Mesothelial cell of epicardium (in vitro differentiated cells): Measurements from ENCODE around the gene C17orf50. TPM values are rescaled to one million over a fixed set of nuclear protein-coding genes. Genes with fewer than 3 reads are reported as not detected.

ENCODE experiments used
- DNase-seq, 2 experiments: peaks; one replicate each; pipeline ENCODE4 v3.0.0; 2021; ENCODE audit warnings: low spot score in 2 of 2; ENCODE audit not compliant: unreplicated experiment in 2 of 2
- H3K27ac Mint-ChIP-seq: 2 replicates; pipeline ENCODE4 v1.8.0; 2021; ENCODE audit warnings: mixed read lengths
- H3K27me3 Mint-ChIP-seq: 2 replicates; pipeline ENCODE4 v1.8.0; 2021; ENCODE audit warnings: low read depth, mixed read lengths
- H3K36me3 Mint-ChIP-seq: 2 replicates; pipeline ENCODE4 v1.8.0; 2021; ENCODE audit warnings: mixed read lengths
- H3K4me1 Mint-ChIP-seq: 2 replicates; pipeline ENCODE4 v1.8.0; 2021; ENCODE audit warnings: mixed read lengths
- H3K4me3 Mint-ChIP-seq: 2 replicates; pipeline ENCODE4 v1.8.0; 2021; ENCODE audit warnings: mild to moderate bottlenecking, moderate library complexity, mixed read lengths
- H3K9me3 Mint-ChIP-seq: 2 replicates; pipeline ENCODE4 v1.8.0; 2021; ENCODE audit warnings: mixed read lengths
- total RNA-seq: library from RNA; stranded (reverse); gene quantifications from 3 replicates; pipeline ENCODE4 v1.2.1, GENCODE V29; 2021
- TF ChIP-seq, protein P1 (sequence below): fragments of 200-600 bp; sonication (generic); IDR thresholded peaks from one replicate; pipeline ENCODE4 v1.5.0; 2021; ENCODE audit warnings: antibody characterized with exemption; ENCODE audit not compliant: unreplicated experiment

The C17orf50 gene
- total RNA-seq, 1 donor from 2014 or later: not detected

DNA sequence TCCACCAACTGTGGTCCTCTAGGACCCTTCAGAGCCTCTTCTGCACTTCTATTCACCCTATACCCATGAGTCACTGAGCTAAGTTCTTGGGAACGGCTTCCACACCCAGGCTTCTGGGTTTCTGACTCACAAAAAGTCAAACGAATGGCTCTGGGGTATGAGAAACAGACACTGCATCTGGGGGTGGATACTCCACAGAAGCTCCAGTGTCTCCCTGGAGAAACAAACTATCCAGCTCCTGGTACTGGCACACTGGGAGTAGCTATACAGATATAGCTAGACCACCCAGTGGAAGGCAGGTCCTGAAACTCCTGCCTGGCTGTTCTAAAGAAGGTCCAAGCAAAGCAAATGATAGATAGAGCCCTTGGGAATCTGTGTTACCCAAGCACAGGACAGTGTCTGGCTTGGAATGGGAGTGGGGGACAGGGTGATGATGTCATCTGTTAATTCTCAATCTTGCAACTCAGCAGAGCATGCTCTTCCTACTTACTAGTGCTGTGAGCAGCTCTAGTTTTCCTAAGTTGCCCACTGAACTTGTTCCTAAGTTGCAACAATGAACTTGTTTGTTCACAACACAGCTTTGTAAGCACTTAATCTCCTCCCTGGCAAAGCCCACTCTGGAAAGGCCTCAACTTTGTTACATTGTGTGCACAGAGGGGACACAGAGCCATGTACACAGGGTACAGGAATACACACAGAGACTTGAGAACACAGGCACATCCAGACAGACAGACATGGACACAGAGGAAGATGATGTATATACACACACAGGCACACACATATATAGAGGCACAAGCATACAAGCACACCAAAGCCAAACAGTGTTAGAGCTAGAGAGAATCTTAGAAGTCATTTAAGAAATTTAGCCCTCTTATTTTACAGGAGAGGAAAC lies 28.0 kb downstream of the C17orf50 start:
- Mint-ChIP-seq H3K4me1 (peaks cover 11% of the 10 kb centered on the region), H3K27ac (peak overlapping the region; percentile 0), H3K4me3 (no peak overlapping the region), H3K36me3 (no peaks in the 10 kb centered on the region), H3K27me3 (peaks cover 17% of the 10 kb centered on the region), H3K9me3 (no peaks in the 10 kb centered on the region)
- DNase-seq: no peak
- TF ChIP-seq, protein P1, sequence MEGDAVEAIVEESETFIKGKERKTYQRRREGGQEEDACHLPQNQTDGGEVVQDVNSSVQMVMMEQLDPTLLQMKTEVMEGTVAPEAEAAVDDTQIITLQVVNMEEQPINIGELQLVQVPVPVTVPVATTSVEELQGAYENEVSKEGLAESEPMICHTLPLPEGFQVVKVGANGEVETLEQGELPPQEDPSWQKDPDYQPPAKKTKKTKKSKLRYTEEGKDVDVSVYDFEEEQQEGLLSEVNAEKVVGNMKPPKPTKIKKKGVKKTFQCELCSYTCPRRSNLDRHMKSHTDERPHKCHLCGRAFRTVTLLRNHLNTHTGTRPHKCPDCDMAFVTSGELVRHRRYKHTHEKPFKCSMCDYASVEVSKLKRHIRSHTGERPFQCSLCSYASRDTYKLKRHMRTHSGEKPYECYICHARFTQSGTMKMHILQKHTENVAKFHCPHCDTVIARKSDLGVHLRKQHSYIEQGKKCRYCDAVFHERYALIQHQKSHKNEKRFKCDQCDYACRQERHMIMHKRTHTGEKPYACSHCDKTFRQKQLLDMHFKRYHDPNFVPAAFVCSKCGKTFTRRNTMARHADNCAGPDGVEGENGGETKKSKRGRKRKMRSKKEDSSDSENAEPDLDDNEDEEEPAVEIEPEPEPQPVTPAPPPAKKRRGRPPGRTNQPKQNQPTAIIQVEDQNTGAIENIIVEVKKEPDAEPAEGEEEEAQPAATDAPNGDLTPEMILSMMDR: no peak

DNA sequence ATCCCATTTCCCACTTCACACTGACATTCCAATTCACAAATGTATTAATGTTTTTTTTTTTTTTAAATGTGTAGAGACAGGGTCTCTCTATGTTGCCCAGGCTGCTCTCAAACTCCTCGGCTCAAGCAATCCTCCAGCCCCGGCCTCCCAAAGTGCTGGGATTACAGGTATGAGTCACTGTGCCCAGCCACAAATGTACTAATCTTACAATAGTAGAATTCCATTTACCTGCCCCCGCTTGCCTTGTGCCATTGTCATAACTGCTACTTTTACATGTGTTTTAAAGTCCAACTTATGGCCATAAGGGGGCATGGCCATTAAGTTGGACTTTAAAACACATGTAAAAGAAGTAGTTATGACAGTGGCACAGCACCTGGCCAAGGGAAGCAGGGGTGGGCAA lies 30.2 kb downstream of the C17orf50 start:
- DNase-seq: no peak
- H3K9me3 Mint-ChIP-seq: no peaks in the 10 kb centered on the region
- H3K27ac Mint-ChIP-seq: no peak overlapping the region
- TF ChIP-seq, protein P1: no peak
- H3K4me1 Mint-ChIP-seq: peaks cover 18% of the 10 kb centered on the region
- no peak overlapping the region for H3K4me3 Mint-ChIP-seq
- H3K36me3 Mint-ChIP-seq: no peaks in the 10 kb centered on the region
- H3K27me3 Mint-ChIP-seq: peaks cover 34% of the 10 kb centered on the region

DNA sequence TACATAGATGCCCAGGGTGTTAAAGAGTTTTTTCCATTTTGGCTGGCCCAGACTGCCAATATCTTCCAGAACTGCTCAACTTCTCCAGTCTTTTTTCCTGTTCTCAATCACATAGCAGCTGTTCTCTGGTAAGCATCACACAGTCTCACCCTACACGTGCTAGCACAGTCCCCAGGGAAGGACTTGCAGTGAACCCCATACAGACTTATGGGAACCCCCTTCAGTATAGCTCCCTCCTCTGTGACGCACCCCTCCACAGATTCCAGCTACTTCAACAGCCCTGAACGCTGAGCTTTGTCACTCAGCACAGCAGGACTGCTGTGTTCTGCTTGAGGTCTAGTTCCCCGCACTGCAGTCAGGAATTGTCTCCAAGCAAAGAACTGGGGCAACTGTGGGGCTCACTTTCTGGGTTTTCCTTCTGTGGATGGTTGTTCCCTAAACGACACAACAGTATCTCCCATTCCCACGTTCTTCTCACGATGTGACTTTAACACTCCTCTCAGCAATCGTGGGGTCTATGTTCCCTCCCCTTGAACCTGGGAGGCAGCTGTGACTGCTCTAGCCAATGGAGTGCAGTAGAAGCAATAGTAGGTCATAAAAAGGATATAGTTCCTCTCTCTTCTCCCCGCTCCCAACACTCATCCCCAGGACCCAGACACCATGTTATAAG lies 31.1 kb downstream of the C17orf50 start:
- H3K9me3 Mint-ChIP-seq: no peaks in the 10 kb centered on the region
- TF ChIP-seq, protein P1: no peak
- H3K4me1 Mint-ChIP-seq: peaks cover 15% of the 10 kb centered on the region
- no peaks in the 10 kb centered on the region for H3K36me3 Mint-ChIP-seq
- H3K4me3 Mint-ChIP-seq: no peak overlapping the region
- no peak for DNase-seq
- peaks cover 44% of the 10 kb centered on the region for H3K27me3 Mint-ChIP-seq
- no peak overlapping the region for H3K27ac Mint-ChIP-seq

DNA sequence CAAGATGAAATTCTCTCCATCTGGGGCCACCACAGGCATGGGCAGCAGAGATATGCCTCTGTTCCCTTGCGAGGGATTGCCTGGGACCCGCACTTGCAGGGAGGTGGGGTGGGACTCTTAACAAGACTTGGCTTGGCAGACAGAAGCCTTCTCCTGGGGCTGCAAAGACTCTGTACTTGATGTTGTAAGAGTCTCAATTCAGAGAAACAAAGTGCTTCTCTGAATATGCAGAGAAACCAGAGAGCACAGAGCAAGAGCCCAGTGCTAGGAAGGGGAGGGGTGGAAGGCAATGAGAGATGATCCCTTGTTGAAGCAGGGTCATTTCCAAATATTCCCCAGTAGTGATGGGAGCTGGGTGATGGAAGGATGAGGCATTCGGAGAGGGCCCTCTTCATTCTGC lies 32.6 kb downstream of the C17orf50 start:
- Mint-ChIP-seq H3K9me3 (no peaks in the 10 kb centered on the region), H3K27ac (no peak overlapping the region), H3K4me3 (peak overlapping the region; percentile 35), H3K27me3 (peaks cover 57% of the 10 kb centered on the region), H3K36me3 (no peaks in the 10 kb centered on the region), H3K4me1 (peaks cover 8% of the 10 kb centered on the region)
- no peak for DNase-seq
- TF ChIP-seq, protein P1: no peak

DNA sequence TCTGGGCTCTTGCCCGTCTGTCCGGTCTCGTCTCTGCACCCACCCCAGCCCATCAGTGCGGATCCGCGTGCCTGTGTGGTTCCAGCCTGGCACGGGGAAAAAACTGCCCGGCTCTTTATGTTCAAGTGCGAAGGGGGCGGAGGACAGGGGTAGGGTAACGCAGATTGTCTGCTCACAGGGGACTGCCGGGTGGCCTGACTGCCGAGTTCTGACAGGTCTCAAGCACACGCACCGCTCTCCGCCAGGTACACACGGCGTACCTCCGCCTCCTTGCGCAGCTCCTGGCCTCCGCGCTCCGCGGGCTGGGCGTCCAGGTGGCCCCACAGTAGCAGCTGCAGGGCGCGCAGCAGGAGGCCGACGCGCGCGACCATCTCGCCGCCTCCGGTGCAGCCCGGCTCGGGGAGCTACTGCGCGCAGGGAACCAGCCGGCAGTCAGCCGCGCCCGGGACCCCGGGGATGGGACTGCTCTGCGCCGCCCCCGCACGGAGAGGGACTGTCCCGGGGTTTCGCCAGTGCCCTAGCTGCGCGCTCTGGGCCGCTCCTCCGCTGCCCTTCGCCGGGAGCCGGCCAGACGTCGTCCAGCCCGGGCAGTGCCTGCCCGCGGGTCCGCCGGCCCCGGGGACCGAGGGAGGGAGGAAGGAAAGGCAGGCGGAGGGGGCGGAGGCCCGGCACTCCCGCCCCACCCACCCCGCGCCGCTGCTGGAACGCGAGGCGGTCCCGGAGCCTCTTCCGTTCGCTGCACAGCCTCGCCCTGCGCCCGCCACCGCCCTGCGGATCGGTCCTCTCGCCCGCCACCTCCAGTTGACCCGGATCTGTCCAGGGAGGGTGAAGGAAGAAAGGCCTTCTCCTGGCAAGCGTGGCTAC lies 34.6 kb downstream of the C17orf50 start, which contains the start of gene MMP28:
Gene MMP28, minus strand, starts transcription at position 635 of the 864 bp plus-strand sequence. Its CDS starts 264 bp downstream, at position 371.
- no peaks in the 10 kb centered on the region for H3K36me3 Mint-ChIP-seq
- H3K4me3 Mint-ChIP-seq: peak within 1 kb of the TSS; percentile 59
- H3K9me3 Mint-ChIP-seq: no peaks in the 10 kb centered on the region
- TF ChIP-seq, protein P1: no peak
- H3K27me3 Mint-ChIP-seq: peaks cover 64% of the 10 kb centered on the region
- H3K4me1 Mint-ChIP-seq: peaks cover 12% of the 10 kb centered on the region
- peak; percentile 32 to 59 for DNase-seq
- H3K27ac Mint-ChIP-seq: no peak within 1 kb of the TSS
